Measurements from ENCODE around the gene CASP2. TPM values are rescaled to one million over a fixed set of nuclear protein-coding genes. Genes with fewer than 3 reads are reported as not detected.
A peak's percentile ranks its signal among the peaks of the same experiment; 100 is the strongest.

The CASP2 gene
- total RNA-seq, 1 experiment from 2014 or later, result 65.3 TPM

GRCh38 chr7:143355450-143356385, 67.6 kb downstream of the CASP2 start:
- Mint-ChIP-seq H3K27me3 (ENCODE audit: low read depth) (peaks cover 9% of the 10 kb centered on the region), H3K4me3 (no peak overlapping the region)
- no peak overlapping the region for H2AFZ ChIP-seq (ENCODE audit: low read length)

More at GRCh38 chr7:143355450-143356385, 67.6 kb downstream of the CASP2 start:
- Histone ChIP-seq H3K18ac (ENCODE audit: insufficient read length, low read depth, low read length) (no peak overlapping the region), H3K4ac (ENCODE audit: low read depth, low read length) (no peak overlapping the region), H2BK12ac (ENCODE audit: insufficient read length, low read depth, low read length) (no peak overlapping the region), H4K5ac (ENCODE audit: insufficient read length, low read depth, low read length) (no peak overlapping the region), H3K9ac (ENCODE audit: extremely low read depth, insufficient read length, low read length) (no peak overlapping the region), H3K9me3 (ENCODE audit: control insufficient read depth, low read depth, low read length) (no peaks in the 10 kb centered on the region), H3K79me1 (ENCODE audit: insufficient read depth, low read depth, low read length, poor library complexity, severe bottlenecking) (no peaks in the 10 kb centered on the region), H3K4me1 (ENCODE audit: insufficient read depth, low read length) (no peaks in the 10 kb centered on the region), H3K4me2 (ENCODE audit: insufficient read depth, insufficient read length, low read length) (no peak overlapping the region), H3K27ac (ENCODE audit: insufficient read length, low read depth, low read length) (no peak overlapping the region), H3K23ac (ENCODE audit: insufficient read length, low read depth, low read length) (no peak overlapping the region), H4K8ac (replicated peaks; ENCODE audit: insufficient read length, low read depth, low read length) (no peak overlapping the region), H3K23me2 (ENCODE audit: insufficient read length, low read depth, low read length, poor library complexity, severe bottlenecking) (no peaks in the 10 kb centered on the region), H3K27me3 (ENCODE audit: insufficient read depth, low read length) (no peaks in the 10 kb centered on the region), H2AK5ac (ENCODE audit: insufficient read length, low read length) (no peak overlapping the region), H3T11ph (ENCODE audit: low read length) (no peak overlapping the region), H4K20me1 (ENCODE audit: control insufficient read depth, insufficient read depth, insufficient read length) (no peaks in the 10 kb centered on the region), H2BK15ac (ENCODE audit: low read depth, low read length) (no peak overlapping the region), H2BK120ac (ENCODE audit: low read depth, low read length, poor library complexity, severe bottlenecking) (no peak overlapping the region), H2BK20ac (ENCODE audit: low read depth, low read length, poor library complexity, severe bottlenecking) (no peak overlapping the region), H3K79me2 (ENCODE audit: insufficient read depth, low read length) (no peaks in the 10 kb centered on the region), H2BK5ac (ENCODE audit: insufficient read length, low read length) (no peak overlapping the region), H3K14ac (ENCODE audit: insufficient read depth, low read length) (no peak overlapping the region; the same call in 1 of the 2 replicates), H3K56ac (ENCODE audit: insufficient read length, low read depth, low read length) (no peak overlapping the region), H4K91ac (ENCODE audit: insufficient read length, low read depth, low read length) (no peak overlapping the region)
- Mint-ChIP-seq H3K27ac (peak overlapping the region; percentile 28 to 91 (median 44); a peak in 3 of 7 replicates), H3K36me3 (ENCODE audit: insufficient read depth in 1 of 3, low read depth in 3 of 3) (peaks cover 30 to 64% (median 46%) of the 10 kb centered on the region in 3 experiments), H3K9me3 (no peaks in the 10 kb centered on the region), H3K4me1 (peaks cover 22 to 27% of the 10 kb centered on the region in 2 experiments)
- no peak for DNase-seq
- TF ChIP-seq CTCF (conservative IDR thresholded peaks at IDR 0.05), result peak; percentile 38; the same call in 2 of the 3 replicates
- no CpG with 5 or more reads among the region's 16 CpGs for WGBS (ENCODE audit: extremely low coverage, insufficient read length, low lambda C conversion rate)
